HG02885 (cell line): ENCODE measurements around the gene RPS21.

ENCODE experiments used
- ATAC-seq: cut with Tn5 transposase; IDR thresholded peaks from one replicate; pipeline ENCODE4 v1.9.1; 2021; ENCODE audit warnings: mild to moderate bottlenecking; ENCODE audit not compliant: unreplicated experiment, poor library complexity

Gene RPS21

GRCh38 chr20:62374331-62375152 lies 12.4 kb upstream of the RPS21 start:
- no peak for ATAC-seq

GRCh38 chr20:62376112-62377063 lies 10.5 kb upstream of the RPS21 start:
- ATAC-seq: no peak

- no peak for ATAC-seq
Measured at GRCh38 chr20:62377064-62377461, 9.8 kb upstream of the RPS21 start.

- no peak for ATAC-seq
Measured at GRCh38 chr20:62377615-62378178, 9.2 kb upstream of the RPS21 start.

- ATAC-seq: no peak
Measured at GRCh38 chr20:62378215-62378614, 8.7 kb upstream of the RPS21 start.

GRCh38 chr20:62381202-62381797 lies 5.6 kb upstream of the RPS21 start:
- ATAC-seq: no peak

GRCh38 chr20:62381842-62382241 lies 5.1 kb upstream of the RPS21 start:
- no peak for ATAC-seq

GRCh38 chr20:62382306-62383198 lies 4.4 kb upstream of the RPS21 start:
- peak; percentile 71 for ATAC-seq

- ATAC-seq: no peak
Measured at GRCh38 chr20:62387219-62387913, 463 bp downstream of the RPS21 start.

- ATAC-seq: no peak
Measured at GRCh38 chr20:62387933-62388635, 1.2 kb downstream of the RPS21 start.

GRCh38 chr20:62388839-62389600 lies 2.1 kb downstream of the RPS21 start:
- ATAC-seq: no peak

- no peak for ATAC-seq
Measured at GRCh38 chr20:62389601-62390087, 2.7 kb downstream of the RPS21 start.

GRCh38 chr20:62390317-62391164 lies 3.6 kb downstream of the RPS21 start:
- no peak for ATAC-seq

GRCh38 chr20:62391165-62392076 lies 4.5 kb downstream of the RPS21 start:
- ATAC-seq: no peak

GRCh38 chr20:62392077-62392418 lies 5.1 kb downstream of the RPS21 start:
- no peak for ATAC-seq
